Panc1 (cell line): ENCODE results near the gene NUDT19. TPM values are rescaled to one million over a fixed set of nuclear protein-coding genes. Genes with fewer than 3 reads are reported as not detected.
A peak's percentile ranks its signal among the peaks of the same experiment; 100 is the strongest.
"Not testable (repeated sequence)": the region's sequence is repeated elsewhere in the genome, so short reads cannot be mapped to it uniquely, and the experiment has no call there.

ENCODE experiments used
- ATAC-seq: fragments of 200-7000 bp; cut with Tn5 transposase; 2 replicates; pipeline ENCODE4 v1.9.1; 2020; ENCODE audit warnings: mild to moderate bottlenecking, moderate library complexity
- BruUV-seq: library from RNA; stranded (reverse); fragments of 400-500 nt; replicated peaks from 2 replicates; lab custom pipeline; 2021; lab: Mats Ljungman, UMichigan
- CTCF ChIA-PET: fragments of 300-600 bp; sonication (Branson Sonifier 250); formaldehyde crosslinking; loops from one replicate; lab custom pipeline; 2022; ENCODE audit warnings: antibody characterized with exemption; lab: Charles Lee
- POLR2A ChIA-PET: fragments of 300-600 bp; sonication (Branson Sonifier 250); formaldehyde crosslinking; loops from one replicate; lab custom pipeline; 2022; ENCODE audit warnings: antibody characterized with exemption; lab: Charles Lee
- DNase-seq: peaks from one replicate; pipeline ENCODE4 v3.0.0-alpha.2; 2010; ENCODE audit warnings: low read depth, low spot score
- H3K27ac ChIP-seq: 2 replicates; pipeline ENCODE4 v1.5.1; 2011; ENCODE audit warnings: mild to moderate bottlenecking, low read length, inconsistent platforms
- H3K27me3 ChIP-seq: fragments of 200-500 bp; sonication (Bioruptor generic); 2 replicates; pipeline ENCODE4 v1.6.0; 2014; ENCODE audit warnings: low read length, inconsistent platforms; ENCODE audit not compliant: control insufficient read depth, insufficient read depth
- H3K36me3 ChIP-seq: fragments of 200-500 bp; sonication (Bioruptor generic); 2 replicates; pipeline ENCODE4 v1.5.1; 2014; ENCODE audit warnings: inconsistent platforms, mild to moderate bottlenecking, low read length, moderate library complexity; ENCODE audit not compliant: control insufficient read depth, insufficient read depth
- H3K4me1 ChIP-seq: 2 replicates; pipeline ENCODE4 v1.5.1; 2011; ENCODE audit warnings: inconsistent platforms, mild to moderate bottlenecking, low read length, moderate library complexity; ENCODE audit not compliant: control insufficient read depth, insufficient read depth
- H3K4me3 ChIP-seq, 2 experiments: 2 replicates each; pipeline ENCODE4 v1.5.1; 2011 to 2012; ENCODE audit warnings: low read depth in 2 of 2, low read length in 2 of 2, mild to moderate bottlenecking in 2 of 2, inconsistent platforms in 1 of 2, moderate library complexity in 1 of 2
- H3K9me3 ChIP-seq: fragments of 200-500 bp; sonication (Bioruptor generic); 2 replicates; pipeline ENCODE4 v1.5.1; 2014; ENCODE audit warnings: low read depth, mild to moderate bottlenecking, inconsistent platforms, low read length, moderate library complexity; ENCODE audit not compliant: control insufficient read depth, insufficient read depth
- CTCF ChIP-seq: fragments of 450-650 bp; IDR thresholded peaks from 2 replicates; pipeline ENCODE4 v1.5.1; 2017; ENCODE audit warnings: mild to moderate bottlenecking
- POLR2AphosphoS5 ChIP-seq: IDR thresholded peaks from 2 replicates; pipeline ENCODE4 v1.6.1; 2012; ENCODE audit warnings: mild to moderate bottlenecking, low read depth, low read length, moderate library complexity
- SIN3A ChIP-seq: IDR thresholded peaks from 2 replicates; pipeline ENCODE4 v1.6.1; 2012; ENCODE audit warnings: low read depth, mild to moderate bottlenecking, low read length, moderate library complexity, borderline replicate concordance; ENCODE audit not compliant: insufficient read depth
- TCF7L2 ChIP-seq: IDR thresholded peaks from 2 replicates; pipeline ENCODE4 v1.6.1; 2011; ENCODE audit warnings: mild to moderate bottlenecking, low read depth, low read length, inconsistent platforms
- in situ Hi-C: cut with HindIII; loops from 2 replicates; pipeline ENCODE4 v1.10.0; 2016; ENCODE audit warnings: low sequenced_read_pairs, low pct_unique_long_range_greater_than_20kb
- intact Hi-C: fragments of 100-400 bp; cut with micrococcal nuclease; formaldehyde crosslinking; loops from one replicate; pipeline ENCODE4 v1.10.0; 2022; ENCODE audit not compliant: unreplicated experiment
- total RNA-seq: library from RNA; stranded (reverse); gene quantifications from one replicate; pipeline ENCODE4 v1.2.1, GENCODE V29; 2021; ENCODE audit not compliant: unreplicated experiment
- TF ChIP-seq, protein P1 (sequence below), 2 experiments: IDR thresholded peaks; 2 replicates each; pipeline ENCODE4 v1.6.1; 2011 to 2012; ENCODE audit warnings: low read depth in 2 of 2, control low read depth in 1 of 2, low read length in 1 of 2, mild to moderate bottlenecking in 1 of 2, moderate library complexity in 1 of 2; ENCODE audit not compliant: insufficient read depth in 1 of 2

Gene NUDT19
- total RNA-seq, 1 experiment from 2014 or later, result 41.4 TPM

- no peaks in the 10 kb centered on the region for H3K27me3 ChIP-seq
- no peak overlapping the region for H3K27ac ChIP-seq
- ChIA-PET CTCF (interaction anchor here (0.6 kb wide), 1 partner anchor 16 kb away, joined by 4 read pairs; no protein-coding TSS in a partner anchor), POLR2A (interaction anchor here (0.6 to 0.7 kb wide), 3 partner anchors 8 to 90 kb away, joined by 4 to 11 read pairs (median 8); no protein-coding TSS in a partner anchor)
- BruUV-seq, result no TSS peak
- H3K36me3 ChIP-seq, result peaks cover 5% of the 10 kb centered on the region; the same call in 1 of the 2 replicates
- ATAC-seq (peak; percentile 68), DNase-seq (no peak)
- no peak overlapping the region for H3K4me3 ChIP-seq
- peaks cover 2% of the 10 kb centered on the region; the same call in 1 of the 2 replicates for H3K4me1 ChIP-seq
- intact Hi-C loops, result no loop called here
- no peak for TF ChIP-seq CTCF
- no peak for TF ChIP-seq SIN3A
- TF ChIP-seq POLR2AphosphoS5, result no peak
- TF ChIP-seq, protein P1, sequence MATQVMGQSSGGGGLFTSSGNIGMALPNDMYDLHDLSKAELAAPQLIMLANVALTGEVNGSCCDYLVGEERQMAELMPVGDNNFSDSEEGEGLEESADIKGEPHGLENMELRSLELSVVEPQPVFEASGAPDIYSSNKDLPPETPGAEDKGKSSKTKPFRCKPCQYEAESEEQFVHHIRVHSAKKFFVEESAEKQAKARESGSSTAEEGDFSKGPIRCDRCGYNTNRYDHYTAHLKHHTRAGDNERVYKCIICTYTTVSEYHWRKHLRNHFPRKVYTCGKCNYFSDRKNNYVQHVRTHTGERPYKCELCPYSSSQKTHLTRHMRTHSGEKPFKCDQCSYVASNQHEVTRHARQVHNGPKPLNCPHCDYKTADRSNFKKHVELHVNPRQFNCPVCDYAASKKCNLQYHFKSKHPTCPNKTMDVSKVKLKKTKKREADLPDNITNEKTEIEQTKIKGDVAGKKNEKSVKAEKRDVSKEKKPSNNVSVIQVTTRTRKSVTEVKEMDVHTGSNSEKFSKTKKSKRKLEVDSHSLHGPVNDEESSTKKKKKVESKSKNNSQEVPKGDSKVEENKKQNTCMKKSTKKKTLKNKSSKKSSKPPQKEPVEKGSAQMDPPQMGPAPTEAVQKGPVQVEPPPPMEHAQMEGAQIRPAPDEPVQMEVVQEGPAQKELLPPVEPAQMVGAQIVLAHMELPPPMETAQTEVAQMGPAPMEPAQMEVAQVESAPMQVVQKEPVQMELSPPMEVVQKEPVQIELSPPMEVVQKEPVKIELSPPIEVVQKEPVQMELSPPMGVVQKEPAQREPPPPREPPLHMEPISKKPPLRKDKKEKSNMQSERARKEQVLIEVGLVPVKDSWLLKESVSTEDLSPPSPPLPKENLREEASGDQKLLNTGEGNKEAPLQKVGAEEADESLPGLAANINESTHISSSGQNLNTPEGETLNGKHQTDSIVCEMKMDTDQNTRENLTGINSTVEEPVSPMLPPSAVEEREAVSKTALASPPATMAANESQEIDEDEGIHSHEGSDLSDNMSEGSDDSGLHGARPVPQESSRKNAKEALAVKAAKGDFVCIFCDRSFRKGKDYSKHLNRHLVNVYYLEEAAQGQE (IDR thresholded peaks at IDR 0.05; ENCODE audit: insufficient read depth in 1 of 2, low read depth in 2 of 2, low read length in 1 of 2), result no peak
- no peak for TF ChIP-seq TCF7L2
- in situ Hi-C loops, result no loop called here
- no peaks in the 10 kb centered on the region for H3K9me3 ChIP-seq
Observed at GRCh38 chr19:32651729-32652140, 39.9 kb upstream of the NUDT19 start.

- not testable (repeated sequence) for ATAC-seq
Observed at GRCh38 chr19:32652331-32652730, 39.3 kb upstream of the NUDT19 start.

DNA sequence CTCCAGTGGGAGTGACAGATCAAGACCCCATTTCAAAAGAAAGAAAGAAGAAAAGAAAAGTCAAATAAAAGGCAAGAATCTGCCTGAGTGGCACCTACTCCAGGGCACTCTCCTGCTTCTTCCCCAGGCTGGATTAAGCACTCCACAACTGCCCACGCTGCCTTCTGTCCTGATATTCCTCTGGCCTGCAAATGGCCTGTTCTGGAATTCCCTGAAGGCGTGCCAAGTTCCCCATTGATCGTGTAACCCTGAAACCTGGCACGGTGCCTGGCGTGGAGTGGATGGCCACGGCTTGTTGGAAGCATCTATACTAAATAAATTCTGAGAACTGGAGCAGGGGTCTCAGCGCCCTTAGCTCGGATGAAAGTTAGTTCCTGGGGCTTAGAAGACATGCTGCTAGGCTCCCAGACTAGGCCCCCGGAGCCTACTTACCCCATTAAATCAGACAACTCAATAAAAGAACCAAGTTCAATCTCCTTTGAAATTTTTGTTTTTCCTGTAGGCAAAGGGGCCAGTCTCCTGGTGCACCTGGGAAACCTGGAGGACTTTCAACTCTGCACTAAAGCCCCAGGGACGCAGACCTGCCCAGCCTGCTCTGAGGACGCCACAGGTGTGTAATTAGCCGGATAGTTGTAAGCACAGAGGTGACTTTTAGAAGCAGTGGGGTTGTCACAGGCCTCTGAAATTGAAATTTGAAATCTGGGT is 38.6 kb upstream of the NUDT19 start:
- no peak overlapping the region for H3K27ac ChIP-seq
- no peaks in the 10 kb centered on the region for H3K36me3 ChIP-seq
- TF ChIP-seq, protein P1 (IDR thresholded peaks at IDR 0.05; ENCODE audit: insufficient read depth in 1 of 2, low read depth in 2 of 2, low read length in 1 of 2), result no peak
- TF ChIP-seq TCF7L2 (no peak), SIN3A (no peak)
- no peaks in the 10 kb centered on the region for H3K27me3 ChIP-seq
- in situ Hi-C loops (no loop called here), intact Hi-C loops (no loop called here)
- H3K4me1 ChIP-seq, result peaks cover 2% of the 10 kb centered on the region; the same call in 1 of the 2 replicates
- POLR2A ChIA-PET, result no interaction called here
- no peaks in the 10 kb centered on the region for H3K9me3 ChIP-seq
- BruUV-seq, result no TSS peak
- no peak overlapping the region for H3K4me3 ChIP-seq
- DNase-seq (no peak), ATAC-seq (no peak)
- CTCF ChIA-PET, result no interaction called here

More at GRCh38 chr19:32652331-32652730, 39.3 kb upstream of the NUDT19 start:
- H3K9me3 ChIP-seq, H3K27me3 ChIP-seq, intact Hi-C loops, H3K36me3 ChIP-seq, H3K4me1 ChIP-seq, H3K4me3 ChIP-seq, BruUV-seq, DNase-seq, in situ Hi-C loops, H3K27ac ChIP-seq: not testable (repeated sequence)
- POLR2A ChIA-PET, result interaction anchor here (0.6 to 0.7 kb wide), 3 partner anchors 9 to 90 kb away, joined by 4 to 11 read pairs (median 8); no protein-coding TSS in a partner anchor
- CTCF ChIA-PET, result interaction anchor here (0.6 kb wide), 1 partner anchor 16 kb away, joined by 4 read pairs; no protein-coding TSS in a partner anchor
